ENCODE measurements around the gene XPC.
"Not testable (repeated sequence)": the region's sequence is repeated elsewhere in the genome, so short reads cannot be mapped to it uniquely, and the experiment has no call there.

The XPC gene

DNA sequence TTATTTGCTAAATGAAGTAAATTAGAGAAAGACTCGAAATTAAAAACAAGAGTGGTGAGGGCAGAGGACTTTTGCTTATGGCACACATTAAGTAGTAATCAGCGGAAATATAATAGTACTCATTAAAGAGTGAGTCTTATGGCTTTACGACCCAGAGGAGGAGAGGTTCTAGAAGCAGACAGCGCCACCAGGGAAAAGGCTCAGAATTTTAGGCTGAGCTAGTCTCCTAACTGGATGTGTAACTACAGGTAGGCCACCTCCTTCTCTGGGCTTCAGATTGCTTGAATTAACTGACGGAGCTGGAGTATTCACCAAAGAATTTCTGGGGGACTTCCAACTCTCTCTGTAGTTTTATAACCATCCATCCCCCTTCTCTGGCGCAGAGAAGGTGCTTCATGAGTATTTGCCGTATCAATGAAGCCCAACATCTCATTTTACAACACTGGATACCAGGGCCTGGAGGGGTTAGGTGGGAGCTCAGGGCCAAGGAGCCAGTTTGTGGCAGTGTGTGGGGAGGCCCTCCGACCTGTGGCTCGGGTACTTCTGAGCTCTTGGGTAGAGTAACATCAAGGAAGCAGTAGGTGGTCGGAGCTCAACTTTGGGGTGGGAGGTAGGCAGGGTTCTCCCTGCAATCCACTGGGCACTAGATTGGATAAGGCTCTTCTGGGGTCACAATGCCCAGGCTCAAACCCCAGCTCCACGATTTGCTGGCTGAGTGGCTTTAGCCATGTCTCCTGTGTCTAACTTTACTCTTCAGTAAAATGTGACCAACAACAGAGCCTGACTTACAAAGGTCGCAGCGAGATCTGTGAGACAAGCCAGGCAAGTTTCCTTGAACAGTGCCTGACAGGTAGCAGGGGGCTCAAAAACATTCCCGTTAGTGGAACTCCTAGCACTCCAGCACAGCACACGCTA lies 54.8 kb downstream of the XPC start:
- TF ChIP-seq, protein P1, sequence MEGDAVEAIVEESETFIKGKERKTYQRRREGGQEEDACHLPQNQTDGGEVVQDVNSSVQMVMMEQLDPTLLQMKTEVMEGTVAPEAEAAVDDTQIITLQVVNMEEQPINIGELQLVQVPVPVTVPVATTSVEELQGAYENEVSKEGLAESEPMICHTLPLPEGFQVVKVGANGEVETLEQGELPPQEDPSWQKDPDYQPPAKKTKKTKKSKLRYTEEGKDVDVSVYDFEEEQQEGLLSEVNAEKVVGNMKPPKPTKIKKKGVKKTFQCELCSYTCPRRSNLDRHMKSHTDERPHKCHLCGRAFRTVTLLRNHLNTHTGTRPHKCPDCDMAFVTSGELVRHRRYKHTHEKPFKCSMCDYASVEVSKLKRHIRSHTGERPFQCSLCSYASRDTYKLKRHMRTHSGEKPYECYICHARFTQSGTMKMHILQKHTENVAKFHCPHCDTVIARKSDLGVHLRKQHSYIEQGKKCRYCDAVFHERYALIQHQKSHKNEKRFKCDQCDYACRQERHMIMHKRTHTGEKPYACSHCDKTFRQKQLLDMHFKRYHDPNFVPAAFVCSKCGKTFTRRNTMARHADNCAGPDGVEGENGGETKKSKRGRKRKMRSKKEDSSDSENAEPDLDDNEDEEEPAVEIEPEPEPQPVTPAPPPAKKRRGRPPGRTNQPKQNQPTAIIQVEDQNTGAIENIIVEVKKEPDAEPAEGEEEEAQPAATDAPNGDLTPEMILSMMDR (IDR thresholded peaks at IDR 0.05; ENCODE audit: low read depth, low read length) = no peak
- H3K4me3 ChIP-seq (ENCODE audit: low read depth, low read length) = peak overlapping the region; percentile 88

DNA sequence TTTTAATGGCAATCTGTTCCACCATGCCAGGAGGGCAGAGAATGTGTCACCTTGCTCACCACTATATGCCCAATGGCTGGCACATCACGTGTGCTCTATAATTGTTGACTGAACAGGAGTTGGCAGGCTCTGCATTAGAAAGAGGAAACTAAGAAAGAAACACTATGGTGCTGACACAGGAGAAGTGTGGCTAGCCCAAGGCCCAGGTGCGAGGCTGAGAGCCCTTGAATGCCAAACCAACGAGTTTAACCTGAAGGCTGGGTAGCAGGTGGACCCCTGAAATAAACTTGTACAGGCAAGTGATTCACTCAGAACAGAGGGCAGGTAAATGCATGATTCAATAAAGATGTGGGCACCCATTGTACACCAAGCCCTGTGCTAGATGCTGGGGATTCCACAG lies 56.1 kb downstream of the XPC start:
- H3K4me3 ChIP-seq (ENCODE audit: low read depth, low read length) = no peak overlapping the region
- TF ChIP-seq, protein P1 (IDR thresholded peaks at IDR 0.05; ENCODE audit: low read depth, low read length) = no peak

DNA sequence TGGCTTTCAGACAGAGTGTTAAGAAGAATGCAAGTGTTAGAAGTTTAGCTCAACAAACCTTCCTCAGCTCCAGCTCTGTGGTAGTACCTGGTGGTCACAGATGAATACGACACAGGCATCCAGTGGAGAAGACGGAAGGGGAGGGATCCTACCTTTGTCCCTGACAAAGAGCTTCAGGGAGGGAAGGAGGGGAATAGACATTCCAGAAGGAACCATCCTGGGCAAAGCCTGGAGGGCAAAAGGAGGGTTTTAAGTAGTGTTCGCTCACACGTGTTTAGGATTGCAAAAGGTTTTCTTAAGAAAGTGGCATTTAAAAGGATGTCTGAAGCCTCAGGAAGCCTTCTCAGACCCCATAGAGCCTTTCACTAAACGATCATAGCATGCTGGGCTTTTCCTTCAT lies 56.5 kb downstream of the XPC start:
- TF ChIP-seq, protein P1 (IDR thresholded peaks at IDR 0.05; ENCODE audit: low read depth, low read length) = no peak
- no peak overlapping the region for H3K4me3 ChIP-seq (ENCODE audit: low read depth, low read length)

DNA sequence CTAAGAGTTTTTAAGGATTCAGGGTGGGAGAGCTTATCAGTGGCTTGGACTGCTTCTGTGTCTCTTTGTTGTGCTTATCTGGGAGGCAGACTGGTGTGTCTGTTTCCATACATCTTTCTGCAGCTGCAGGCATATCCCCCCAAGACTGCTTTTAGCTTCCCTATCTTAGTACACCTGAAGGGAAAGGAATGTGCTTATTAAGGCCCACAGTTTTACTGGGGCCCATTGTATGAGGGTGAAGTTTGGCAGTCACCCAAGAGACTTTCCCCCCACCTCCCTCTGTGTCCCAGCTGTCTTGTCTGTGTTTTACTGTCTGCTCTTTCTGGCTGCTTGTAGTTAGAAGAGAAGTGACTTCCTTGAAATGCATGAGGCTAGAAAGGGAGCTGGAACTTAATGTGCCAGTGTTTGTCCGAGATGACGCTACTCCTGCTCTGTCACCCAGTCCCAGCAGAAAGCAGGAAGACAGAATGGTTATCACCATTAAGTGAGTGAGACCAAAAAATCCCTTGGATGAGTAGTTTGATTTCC lies 57.4 kb downstream of the XPC start:
- not testable (repeated sequence) for H3K4me3 ChIP-seq (ENCODE audit: low read depth, low read length)

DNA sequence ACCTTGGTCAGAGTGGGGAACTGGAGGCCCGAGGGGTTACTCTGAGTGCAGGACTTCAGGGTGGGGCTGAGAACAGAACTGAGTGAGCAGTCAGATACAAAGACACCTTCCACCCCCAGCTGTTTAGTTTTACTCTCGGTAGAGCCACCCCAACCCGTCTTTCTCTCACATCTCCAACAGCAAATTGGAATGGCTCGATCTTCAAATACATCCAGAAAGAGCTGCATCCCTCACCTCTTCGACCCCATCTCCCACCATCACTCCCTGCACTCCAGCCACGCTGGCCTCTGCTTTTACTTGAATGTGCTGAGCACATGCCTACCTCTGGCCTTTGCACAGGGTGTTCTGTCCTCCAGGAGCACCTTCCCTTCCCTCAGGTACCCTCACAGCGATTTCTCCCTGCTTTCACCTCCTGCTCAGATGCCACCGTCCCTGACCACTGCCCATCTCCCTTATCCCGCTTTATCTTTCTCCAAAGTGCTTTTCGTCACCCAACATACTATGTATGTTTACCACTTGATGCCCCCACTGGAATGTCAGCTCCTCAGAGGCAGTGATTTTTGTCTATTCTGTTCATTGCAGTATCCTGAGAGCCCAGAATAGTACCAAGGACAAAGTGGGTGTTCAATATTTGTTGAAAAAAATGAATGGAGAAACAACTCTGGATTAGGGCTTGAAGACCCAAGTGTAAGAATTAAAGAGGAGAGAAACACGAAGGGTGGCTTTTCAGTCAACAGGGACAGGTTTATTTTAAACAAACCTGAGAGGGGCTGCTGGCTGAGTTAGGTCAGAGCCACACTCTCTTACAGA lies 58.1 kb downstream of the XPC start:
- TF ChIP-seq, protein P1 (IDR thresholded peaks at IDR 0.05; ENCODE audit: low read depth, low read length) = no peak
- no peak overlapping the region for H3K4me3 ChIP-seq (ENCODE audit: low read depth, low read length)

DNA sequence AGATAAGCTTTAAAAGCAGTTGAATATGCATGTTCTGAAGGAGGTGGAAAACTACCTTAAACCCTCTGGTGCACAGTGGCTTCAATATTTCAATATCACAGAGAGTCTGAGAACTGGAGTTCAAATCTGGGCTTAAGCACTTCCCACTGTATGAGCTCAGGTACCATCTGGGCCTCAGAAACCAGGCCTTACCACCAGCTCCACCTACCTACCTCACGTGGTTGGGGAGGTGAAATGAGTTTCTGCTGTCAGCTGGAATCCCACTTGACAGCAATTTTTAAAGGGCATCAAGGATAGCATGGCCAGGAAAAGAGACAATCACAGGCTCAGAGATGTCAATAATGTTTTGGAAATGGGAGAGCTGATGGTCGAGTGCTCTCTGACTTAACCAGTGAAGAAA lies 58.8 kb downstream of the XPC start:
- no peak overlapping the region for H3K4me3 ChIP-seq (ENCODE audit: low read depth, low read length)
- TF ChIP-seq, protein P1 (IDR thresholded peaks at IDR 0.05; ENCODE audit: low read depth, low read length) = no peak

DNA sequence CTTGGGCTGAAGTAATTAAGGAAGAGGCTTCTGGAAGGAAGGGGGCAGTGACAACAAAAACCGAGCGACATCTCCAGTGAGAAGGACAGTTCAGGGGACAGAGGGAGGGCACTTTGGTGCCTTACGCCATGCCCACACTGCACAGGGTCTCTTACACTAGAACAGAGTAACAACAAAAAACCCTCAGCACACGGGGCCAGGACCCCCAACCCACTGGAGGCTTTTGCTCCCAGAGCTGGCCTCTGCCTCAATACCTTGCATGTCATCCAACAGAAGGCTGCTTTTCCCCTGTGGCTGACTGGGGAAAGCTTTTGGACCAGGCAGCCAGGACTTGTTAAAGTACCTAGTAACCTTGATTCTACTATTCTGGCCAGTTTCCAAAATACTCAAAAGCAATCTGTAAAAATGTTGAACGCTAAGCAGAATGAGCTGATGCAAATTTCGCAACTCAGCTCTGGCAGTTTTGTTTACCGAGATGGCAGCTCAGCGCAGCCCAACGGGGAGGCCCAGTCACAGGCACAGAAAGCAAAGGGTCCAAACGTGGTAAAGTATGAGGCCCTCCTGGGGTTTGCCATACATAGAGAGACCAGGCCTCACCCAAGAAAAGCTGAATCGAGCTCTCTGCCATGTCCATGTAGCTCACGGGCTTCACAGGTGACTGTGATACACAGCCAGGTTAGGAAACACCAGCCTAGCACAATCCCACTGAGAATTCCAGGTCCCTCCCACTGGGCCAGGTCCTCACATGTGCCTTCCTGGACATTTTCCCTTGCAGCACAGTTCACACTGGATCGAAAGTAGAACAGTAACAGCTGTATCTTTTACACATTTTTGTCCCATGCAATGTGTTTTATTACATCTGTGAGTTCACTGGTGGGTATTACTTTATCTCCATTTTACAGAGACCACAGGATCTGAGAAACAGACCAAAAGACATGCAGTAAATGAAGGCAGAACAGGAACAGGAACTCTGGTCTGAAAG lies 59.7 kb downstream of the XPC start:
- TF ChIP-seq, protein P1 (IDR thresholded peaks at IDR 0.05; ENCODE audit: low read depth, low read length) = no peak

More for the DNA sequence above, 59.7 kb downstream of the XPC start:
- no peak overlapping the region for H3K4me3 ChIP-seq (ENCODE audit: low read depth, low read length)
